OCI-LY7 (cell line): ENCODE results near the gene GGA3. TPM values are rescaled to one million over a fixed set of nuclear protein-coding genes. Genes with fewer than 3 reads are reported as not detected.
A peak's percentile ranks its signal among the peaks of the same experiment; 100 is the strongest.

Experiments
- BruUV-seq: library from RNA; stranded (reverse); fragments of 400-500 nt; replicated peaks from 2 replicates; lab custom pipeline; 2021; lab: Mats Ljungman, UMichigan
- CTCF ChIA-PET: fragments of 300-600 bp; sonication (Branson Sonifier 250); formaldehyde crosslinking; loops from one replicate; lab custom pipeline; 2022; ENCODE audit warnings: antibody characterized with exemption; ENCODE audit not compliant: unreplicated experiment; lab: Charles Lee
- POLR2A ChIA-PET: fragments of 300-600 bp; sonication (Branson Sonifier 250); formaldehyde crosslinking; loops from one replicate; lab custom pipeline; 2022; ENCODE audit warnings: antibody characterized with exemption; lab: Charles Lee
- DNase-seq: peaks from one replicate; pipeline ENCODE4 v3.0.0-alpha.2; 2015; ENCODE audit warnings: low spot score
- H2AFZ ChIP-seq: fragments of 200-600 bp; sonication (generic), shearing (Covaris generic); 2 replicates; pipeline ENCODE4 v1.6.1; 2014; ENCODE audit warnings: mild to moderate bottlenecking, antibody characterized with exemption, low read length, moderate library complexity
- H3K27ac ChIP-seq: fragments of 200-600 bp; sonication (generic); 2 replicates; pipeline ENCODE4 v1.5.1; 2014; ENCODE audit warnings: mixed run types, low read depth, mild to moderate bottlenecking, moderate library complexity, low read length, inconsistent platforms; ENCODE audit not compliant: poor library complexity, severe bottlenecking
- H3K36me3 ChIP-seq: fragments of 200-600 bp; sonication (generic); 2 replicates; pipeline ENCODE4 v1.6.1; 2014; ENCODE audit warnings: mild to moderate bottlenecking, antibody characterized with exemption, low read length, moderate library complexity, mixed read lengths; ENCODE audit not compliant: insufficient read depth
- H3K4me1 ChIP-seq: fragments of 200-600 bp; sonication (generic); 2 replicates; pipeline ENCODE4 v1.5.1; 2014; ENCODE audit warnings: mild to moderate bottlenecking, low read length; ENCODE audit not compliant: insufficient read depth, poor library complexity, severe bottlenecking
- H3K4me2 ChIP-seq: fragments of 200-600 bp; sonication (generic); 2 replicates; pipeline ENCODE4 v1.6.1; 2014; ENCODE audit warnings: mild to moderate bottlenecking, low read length
- H3K4me3 ChIP-seq: fragments of 200-600 bp; sonication (generic); 2 replicates; pipeline ENCODE4 v1.5.1; 2014; ENCODE audit warnings: mild to moderate bottlenecking, low read depth, low read length; ENCODE audit not compliant: poor library complexity, severe bottlenecking
- H3K79me2 ChIP-seq: fragments of 200-600 bp; sonication (generic); 2 replicates; pipeline ENCODE4 v1.6.1; 2016; ENCODE audit warnings: low read depth, mild to moderate bottlenecking, low read length, moderate library complexity, mixed read lengths; ENCODE audit not compliant: insufficient read depth
- H3K9me2 ChIP-seq: fragments of 200-600 bp; sonication (generic); 2 replicates; pipeline ENCODE4 v1.6.1; 2016; ENCODE audit warnings: mild to moderate bottlenecking, low read length, mixed read lengths; ENCODE audit not compliant: insufficient read depth
- H3K9me3 ChIP-seq: fragments of 200-600 bp; sonication (generic); 2 replicates; pipeline ENCODE4 v1.6.1; 2014; ENCODE audit warnings: mild to moderate bottlenecking, mixed run types, low read length, mixed read lengths
- H4K20me1 ChIP-seq: fragments of 200-600 bp; sonication (generic); 2 replicates; pipeline ENCODE4 v1.6.1; 2014; ENCODE audit warnings: mild to moderate bottlenecking, antibody characterized with exemption, low read length, moderate library complexity, mixed read lengths; ENCODE audit not compliant: insufficient read depth
- EZH2phosphoT487 ChIP-seq: fragments of 200-600 bp; sonication (generic); IDR thresholded peaks from 2 replicates; pipeline ENCODE4 v1.6.1; 2018; ENCODE audit warnings: low read depth, borderline replicate concordance, mild to moderate bottlenecking, mixed run types, antibody characterized with exemption, low read length, moderate library complexity, mixed read lengths
- intact Hi-C: fragments of 100-400 bp; cut with micrococcal nuclease; formaldehyde crosslinking; loops from one replicate; pipeline ENCODE4 v1.10.0; 2022; ENCODE audit not compliant: unreplicated experiment
- total RNA-seq, 2 experiments: library from RNA; depleted of rRNA in 1 of 2; stranded (reverse); fragments of >200 nt in 1 of 2; shearing (Covaris generic) in 1 of 2; gene quantifications; 2 replicates each; pipeline ENCODE4 v1.2.3, GENCODE V29; 2014 to 2022
- TF ChIP-seq, protein P1 (sequence below): fragments of 200-600 bp; sonication (generic); conservative IDR thresholded peaks from 2 replicates; pipeline ENCODE4 v1.5.1; 2014; ENCODE audit warnings: mild to moderate bottlenecking, antibody characterized with exemption, low read length, moderate library complexity, mixed read lengths

Gene GGA3
- total RNA-seq, 2 experiments from 2014 or later, result 77.6 to 106 TPM

DNA sequence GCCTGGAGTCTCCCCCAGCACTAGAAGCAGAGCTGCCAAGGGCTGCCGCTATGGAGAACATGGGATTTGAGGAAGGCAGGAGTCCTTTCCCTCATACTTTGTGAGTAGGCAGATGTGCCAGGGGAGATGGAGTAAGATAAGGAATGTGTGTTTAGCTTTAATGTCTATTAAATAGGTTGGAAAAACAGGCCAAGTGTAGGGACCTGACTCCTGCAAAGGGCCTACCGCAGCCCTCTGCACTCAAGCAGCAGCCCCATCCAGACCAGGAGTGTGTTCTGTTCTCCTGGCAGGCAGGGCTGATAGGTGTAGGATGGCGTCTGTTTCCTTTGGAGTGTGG is 11.4 kb upstream of the GGA3 start:
- H3K4me1 ChIP-seq, result peaks cover 38% of the 10 kb centered on the region
- intact Hi-C loops, result loop anchor here (10.0 kb wide), 1 partner anchor 512 kb away; the partner anchor contains the start of gene UNK
- ChIA-PET CTCF (interaction anchor here (0.6 to 1.5 kb wide), 4 partner anchors 16 to 142 kb away, joined by 3 to 7 read pairs (median 4); partner anchors contain the start of gene SLC25A19), POLR2A (interaction anchor here (1.4 to 4.6 kb wide), 3 partner anchors 10 to 16 kb away, joined by 3 to 59 read pairs (median 7); partner anchors contain the start of genes GGA3, MRPS7 and SLC25A19)
- TF ChIP-seq, protein P1, sequence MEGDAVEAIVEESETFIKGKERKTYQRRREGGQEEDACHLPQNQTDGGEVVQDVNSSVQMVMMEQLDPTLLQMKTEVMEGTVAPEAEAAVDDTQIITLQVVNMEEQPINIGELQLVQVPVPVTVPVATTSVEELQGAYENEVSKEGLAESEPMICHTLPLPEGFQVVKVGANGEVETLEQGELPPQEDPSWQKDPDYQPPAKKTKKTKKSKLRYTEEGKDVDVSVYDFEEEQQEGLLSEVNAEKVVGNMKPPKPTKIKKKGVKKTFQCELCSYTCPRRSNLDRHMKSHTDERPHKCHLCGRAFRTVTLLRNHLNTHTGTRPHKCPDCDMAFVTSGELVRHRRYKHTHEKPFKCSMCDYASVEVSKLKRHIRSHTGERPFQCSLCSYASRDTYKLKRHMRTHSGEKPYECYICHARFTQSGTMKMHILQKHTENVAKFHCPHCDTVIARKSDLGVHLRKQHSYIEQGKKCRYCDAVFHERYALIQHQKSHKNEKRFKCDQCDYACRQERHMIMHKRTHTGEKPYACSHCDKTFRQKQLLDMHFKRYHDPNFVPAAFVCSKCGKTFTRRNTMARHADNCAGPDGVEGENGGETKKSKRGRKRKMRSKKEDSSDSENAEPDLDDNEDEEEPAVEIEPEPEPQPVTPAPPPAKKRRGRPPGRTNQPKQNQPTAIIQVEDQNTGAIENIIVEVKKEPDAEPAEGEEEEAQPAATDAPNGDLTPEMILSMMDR, result no peak
- TF ChIP-seq EZH2phosphoT487, result no peak
- H3K9me3 ChIP-seq, result no peaks in the 10 kb centered on the region
- H3K27ac ChIP-seq, result peak overlapping the region; percentile 77
- H3K79me2 ChIP-seq, result peaks cover 25% of the 10 kb centered on the region; the same call in 1 of the 2 replicates
- peak; percentile 33 for DNase-seq
- H3K4me3 ChIP-seq, result peak overlapping the region; percentile 90
- peak overlapping the region; percentile 83 for H3K4me2 ChIP-seq
- H2AFZ ChIP-seq, result no peak overlapping the region
- no TSS peak for BruUV-seq
- H3K36me3 ChIP-seq, result peaks cover 53% of the 10 kb centered on the region
- H3K9me2 ChIP-seq, result no peaks in the 10 kb centered on the region
- no peaks in the 10 kb centered on the region for H4K20me1 ChIP-seq

DNA sequence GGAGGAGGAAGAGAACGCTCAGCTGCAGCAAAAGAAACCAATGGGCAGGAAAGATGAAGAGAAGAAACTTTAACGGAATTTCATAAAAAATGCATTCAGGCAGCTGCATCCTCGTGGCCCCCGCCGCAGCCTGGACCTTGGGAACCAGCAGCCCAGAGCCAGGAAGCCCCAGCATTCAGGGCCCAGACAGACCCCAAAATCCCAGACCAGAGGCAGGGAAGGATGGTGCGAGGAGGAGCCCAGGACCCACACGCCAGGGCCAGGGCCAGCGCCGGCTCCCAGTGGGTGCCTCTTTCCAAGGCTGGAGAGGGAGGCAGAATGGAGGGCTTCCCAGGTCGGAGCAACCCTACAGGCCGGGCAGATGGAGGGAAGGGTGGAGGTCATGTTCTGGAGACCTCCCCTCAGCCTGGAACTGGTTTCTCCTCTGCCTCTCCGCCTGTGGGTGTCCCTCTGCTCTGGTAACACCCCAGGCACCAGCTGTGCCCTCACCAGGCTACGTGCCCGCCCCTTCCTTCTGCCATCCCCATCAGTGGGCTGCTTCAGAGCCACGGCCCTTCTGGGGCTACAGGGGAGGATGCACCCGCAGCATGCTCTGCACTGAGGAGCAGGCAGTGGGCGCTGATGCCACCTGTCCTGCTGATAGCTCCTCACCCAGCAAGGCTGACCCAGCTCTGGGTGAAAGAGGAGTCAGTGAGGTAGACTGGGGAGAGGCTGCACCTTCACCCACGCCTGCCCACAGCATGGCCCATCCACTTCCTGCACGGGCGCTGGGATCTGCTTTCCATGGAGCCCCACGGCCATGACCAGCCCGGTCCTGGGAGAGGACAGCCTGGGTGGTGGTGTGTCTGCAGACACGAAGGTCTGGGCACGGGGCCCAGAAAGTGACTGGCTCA is 10.8 kb upstream of the GGA3 start:
- H3K9me3 ChIP-seq, result no peaks in the 10 kb centered on the region
- POLR2A ChIA-PET, result interaction anchor here (0.6 to 4.6 kb wide), 4 partner anchors 11 to 138 kb away, joined by 3 to 59 read pairs (median 6); partner anchors contain the start of genes GGA3, MRPS7 and SLC25A19
- TF ChIP-seq, protein P1, result peak; percentile 57
- no peak for TF ChIP-seq EZH2phosphoT487
- CTCF ChIA-PET, result interaction anchor here (0.6 to 1.5 kb wide), 6 partner anchors 17 to 141 kb away, joined by 3 to 7 read pairs (median 3); partner anchors contain the start of gene SLC25A19
- H2AFZ ChIP-seq, result no peak overlapping the region
- peak; percentile 76 for DNase-seq
- H3K4me3 ChIP-seq, result peak overlapping the region; percentile 90
- H3K4me1 ChIP-seq, result peaks cover 41% of the 10 kb centered on the region
- H3K4me2 ChIP-seq, result peak overlapping the region; percentile 83
- no peaks in the 10 kb centered on the region for H4K20me1 ChIP-seq
- H3K9me2 ChIP-seq, result no peaks in the 10 kb centered on the region
- H3K79me2 ChIP-seq, result peaks cover 25% of the 10 kb centered on the region; the same call in 1 of the 2 replicates
- intact Hi-C loops, result loop anchor here (1.0 to 10.0 kb wide), 7 partner anchors 17 to 513 kb away; partner anchors contain the start of genes GRB2, LLGL2, SLC25A19 and SUMO2
- peak overlapping the region; percentile 77 for H3K27ac ChIP-seq
- peaks cover 53% of the 10 kb centered on the region for H3K36me3 ChIP-seq
- TSS peak; percentile 37 for BruUV-seq
